Chondrocyte (in vitro differentiated cells): ENCODE measurements around the gene RERE. TPM values are rescaled to one million over a fixed set of nuclear protein-coding genes. Genes with fewer than 3 reads are reported as not detected.

Experiments
- DNase-seq: peaks from one replicate; pipeline ENCODE4 v3.0.0; 2021; ENCODE audit warnings: mixed read lengths, low spot score
- H3K27ac Mint-ChIP-seq: one replicate; pipeline ENCODE4 v1.8.0; 2021; ENCODE audit warnings: mild to moderate bottlenecking, moderate library complexity, mixed read lengths; ENCODE audit not compliant: unreplicated experiment
- H3K27me3 Mint-ChIP-seq: 2 replicates; pipeline ENCODE4 v1.8.0; 2021; ENCODE audit warnings: low read depth, mixed read lengths
- H3K36me3 Mint-ChIP-seq: 2 replicates; pipeline ENCODE4 v1.8.0; 2021; ENCODE audit warnings: low read depth, mixed read lengths
- H3K4me1 Mint-ChIP-seq: 2 replicates; pipeline ENCODE4 v1.8.0; 2021; ENCODE audit warnings: low read depth, mild to moderate bottlenecking, mixed read lengths
- H3K4me3 Mint-ChIP-seq: one replicate; pipeline ENCODE4 v1.8.0; 2021; ENCODE audit warnings: mild to moderate bottlenecking, moderate library complexity, mixed read lengths; ENCODE audit not compliant: unreplicated experiment
- H3K9me3 Mint-ChIP-seq: 2 replicates; pipeline ENCODE4 v1.8.0; 2021; ENCODE audit warnings: low read depth, mixed read lengths
- total RNA-seq: library from RNA; stranded (reverse); gene quantifications from 3 replicates; pipeline ENCODE4 v1.2.1, GENCODE V29; 2021
- TF ChIP-seq, protein P1 (sequence below): fragments of 200-600 bp; sonication (generic); IDR thresholded peaks from 2 replicates; pipeline ENCODE4 v1.5.0; 2021; ENCODE audit warnings: antibody characterized with exemption, mild to moderate bottlenecking, moderate library complexity

The RERE gene
- total RNA-seq, 1 donor from 2014 or later = 64.9 TPM

DNA sequence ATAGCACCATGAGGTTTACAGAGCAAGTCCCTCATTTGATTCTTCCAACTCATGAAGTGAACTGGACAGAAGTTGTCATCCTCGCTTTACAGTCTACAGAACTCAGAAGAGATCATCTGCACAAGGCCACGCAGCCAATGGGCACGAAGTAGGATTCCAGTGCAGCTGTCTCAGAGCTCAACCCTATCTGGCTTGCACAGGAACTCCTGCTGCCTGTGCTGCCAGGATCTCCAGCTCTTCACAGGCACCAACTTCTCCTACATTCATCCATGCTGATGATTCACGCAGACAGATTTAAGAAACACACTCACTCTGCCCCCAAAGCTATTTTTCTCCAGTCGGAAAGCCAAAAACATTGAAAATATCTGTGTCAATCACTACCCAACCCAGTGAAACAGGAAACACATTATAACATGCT is 157.0 kb downstream of the RERE start:
- DNase-seq = no peak
- TF ChIP-seq, protein P1, sequence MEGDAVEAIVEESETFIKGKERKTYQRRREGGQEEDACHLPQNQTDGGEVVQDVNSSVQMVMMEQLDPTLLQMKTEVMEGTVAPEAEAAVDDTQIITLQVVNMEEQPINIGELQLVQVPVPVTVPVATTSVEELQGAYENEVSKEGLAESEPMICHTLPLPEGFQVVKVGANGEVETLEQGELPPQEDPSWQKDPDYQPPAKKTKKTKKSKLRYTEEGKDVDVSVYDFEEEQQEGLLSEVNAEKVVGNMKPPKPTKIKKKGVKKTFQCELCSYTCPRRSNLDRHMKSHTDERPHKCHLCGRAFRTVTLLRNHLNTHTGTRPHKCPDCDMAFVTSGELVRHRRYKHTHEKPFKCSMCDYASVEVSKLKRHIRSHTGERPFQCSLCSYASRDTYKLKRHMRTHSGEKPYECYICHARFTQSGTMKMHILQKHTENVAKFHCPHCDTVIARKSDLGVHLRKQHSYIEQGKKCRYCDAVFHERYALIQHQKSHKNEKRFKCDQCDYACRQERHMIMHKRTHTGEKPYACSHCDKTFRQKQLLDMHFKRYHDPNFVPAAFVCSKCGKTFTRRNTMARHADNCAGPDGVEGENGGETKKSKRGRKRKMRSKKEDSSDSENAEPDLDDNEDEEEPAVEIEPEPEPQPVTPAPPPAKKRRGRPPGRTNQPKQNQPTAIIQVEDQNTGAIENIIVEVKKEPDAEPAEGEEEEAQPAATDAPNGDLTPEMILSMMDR = no peak
- Mint-ChIP-seq H3K27me3 (no peaks in the 10 kb centered on the region), H3K36me3 (peaks cover 7% of the 10 kb centered on the region), H3K27ac (no peak overlapping the region), H3K4me3 (no peak overlapping the region), H3K9me3 (no peaks in the 10 kb centered on the region), H3K4me1 (peaks cover 16% of the 10 kb centered on the region)

DNA sequence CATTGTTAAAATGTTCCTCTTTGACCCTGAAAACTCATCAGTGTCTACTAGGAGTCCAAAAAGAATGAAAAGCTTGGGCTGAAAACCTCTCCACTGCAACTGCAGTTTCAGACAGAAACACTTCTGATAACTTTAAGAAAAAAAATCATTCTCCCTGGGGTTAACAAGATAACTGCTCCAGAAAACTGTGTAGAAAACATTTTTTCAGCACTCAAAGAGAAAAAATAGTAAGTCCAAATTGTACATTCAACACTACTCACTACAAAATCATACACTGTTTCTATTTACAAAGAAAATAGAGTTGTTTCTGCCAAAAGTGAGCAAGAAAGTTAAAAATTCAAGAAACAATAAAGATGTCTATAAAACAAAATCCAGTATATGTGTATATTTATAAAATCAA is 157.8 kb downstream of the RERE start:
- H3K27ac Mint-ChIP-seq = peak overlapping the region; percentile 63
- H3K9me3 Mint-ChIP-seq = no peaks in the 10 kb centered on the region
- H3K4me1 Mint-ChIP-seq = peaks cover 16% of the 10 kb centered on the region
- H3K36me3 Mint-ChIP-seq = peaks cover 8% of the 10 kb centered on the region
- no peak for DNase-seq
- TF ChIP-seq, protein P1 = no peak
- H3K27me3 Mint-ChIP-seq = no peaks in the 10 kb centered on the region
- no peak overlapping the region for H3K4me3 Mint-ChIP-seq

DNA sequence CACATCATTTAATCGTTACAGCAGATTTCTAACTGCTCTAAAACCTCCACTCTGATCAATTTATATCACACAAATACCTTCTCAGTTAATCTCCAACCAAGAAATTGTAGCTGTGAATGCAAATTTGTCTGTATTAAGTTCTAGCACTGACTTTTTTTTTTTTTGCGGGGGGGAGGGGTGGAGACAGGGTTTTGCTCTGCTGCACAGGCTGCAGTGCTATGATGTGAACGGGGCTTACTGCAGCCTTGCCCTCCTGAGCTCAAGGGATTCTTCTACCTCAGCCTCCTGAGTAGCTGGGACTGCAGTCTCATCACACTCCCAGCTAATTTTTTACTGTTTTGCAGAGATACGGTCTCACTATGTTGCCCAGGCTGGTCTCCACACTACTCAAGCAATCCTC is 163.6 kb downstream of the RERE start:
- Mint-ChIP-seq H3K27ac (no peak overlapping the region), H3K4me1 (peaks cover 31% of the 10 kb centered on the region)

DNA sequence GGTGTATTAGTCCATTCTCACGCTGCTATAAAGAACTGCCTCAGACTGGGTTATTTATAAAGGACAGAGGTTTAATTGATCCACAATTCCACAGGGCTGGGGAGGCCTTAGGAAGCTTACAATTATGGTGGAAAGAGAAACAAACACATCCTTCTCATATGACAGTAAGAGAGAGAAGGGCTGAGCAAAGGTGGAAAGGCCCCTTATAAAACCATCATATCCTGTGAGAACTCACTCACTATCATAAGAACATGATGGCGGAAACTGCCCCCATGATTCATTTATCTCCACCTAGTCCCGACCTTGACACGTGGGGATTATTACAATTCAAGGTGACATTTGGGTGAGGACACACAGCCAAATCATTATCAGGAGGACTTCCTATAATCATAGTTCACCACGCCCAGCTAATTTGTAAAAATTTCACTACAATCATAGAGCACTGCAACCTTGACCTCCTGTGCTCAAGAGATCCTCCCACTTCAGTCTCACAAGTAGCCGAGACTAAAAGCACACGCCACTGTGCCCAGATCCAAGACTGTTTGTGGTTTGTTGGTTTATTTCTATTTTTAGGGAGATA is 164.9 kb downstream of the RERE start:
- Mint-ChIP-seq H3K27me3 (no peaks in the 10 kb centered on the region), H3K9me3 (no peaks in the 10 kb centered on the region), H3K27ac (peak overlapping the region; percentile 69), H3K36me3 (peaks cover 8% of the 10 kb centered on the region), H3K4me3 (no peak overlapping the region), H3K4me1 (peaks cover 34% of the 10 kb centered on the region)
- TF ChIP-seq, protein P1 = no peak
- no peak for DNase-seq

More for the DNA sequence above, 163.6 kb downstream of the RERE start:
- Mint-ChIP-seq H3K4me3 (no peak overlapping the region), H3K36me3 (peaks cover 8% of the 10 kb centered on the region), H3K9me3 (no peaks in the 10 kb centered on the region), H3K27me3 (no peaks in the 10 kb centered on the region)
- TF ChIP-seq, protein P1 = no peak
- DNase-seq = no peak

DNA sequence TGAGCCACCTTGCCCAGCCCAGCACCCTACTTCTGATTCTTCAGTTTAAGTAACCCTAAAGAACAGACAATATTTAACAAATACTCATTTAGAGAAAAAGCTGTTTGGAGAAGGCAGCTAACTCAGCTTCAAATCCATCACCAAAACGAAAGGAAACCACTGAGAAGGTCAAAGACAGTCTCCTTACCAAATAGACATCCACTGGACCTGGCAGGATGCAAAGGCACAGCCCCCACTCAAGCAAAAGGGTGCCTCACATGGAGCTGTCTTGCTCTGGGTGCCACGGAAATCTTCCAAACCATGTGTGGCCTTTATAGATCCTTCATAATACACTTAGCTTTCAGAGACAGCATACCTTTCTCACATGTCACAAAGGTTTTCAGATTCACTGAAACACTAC is 165.5 kb downstream of the RERE start:
- H3K9me3 Mint-ChIP-seq = no peaks in the 10 kb centered on the region
- peaks cover 40% of the 10 kb centered on the region for H3K4me1 Mint-ChIP-seq
- H3K27me3 Mint-ChIP-seq = no peaks in the 10 kb centered on the region
- peaks cover 8% of the 10 kb centered on the region for H3K36me3 Mint-ChIP-seq
- DNase-seq = no peak
- TF ChIP-seq, protein P1 = no peak
- H3K4me3 Mint-ChIP-seq = no peak overlapping the region
- peak overlapping the region; percentile 69 for H3K27ac Mint-ChIP-seq
